SK-N-SH (cell line): Measurements from ENCODE around the gene PCDHGA1. TPM values are rescaled to one million over a fixed set of nuclear protein-coding genes. Genes with fewer than 3 reads are reported as not detected.

ENCODE experiments used
- CTCF ChIA-PET: fragments of 300-600, 350-600 bp; formaldehyde crosslinking; extraction: SDS; loops from one replicate; lab custom pipeline; 2021; lab: Yijun Ruan, JAX
- POLR2A ChIA-PET: fragments of 350-600 bp; sonication (Branson Sonifier 250); formaldehyde crosslinking; extraction: SDS; loops from one replicate; lab custom pipeline; 2020; ENCODE audit warnings: antibody characterized with exemption, inconsistent platforms; lab: Yijun Ruan, JAX
- DNase-seq: peaks from one replicate; pipeline ENCODE4 v3.0.0; 2012
- H2AFZ ChIP-seq: fragments of 200-600 bp; sonication (generic); 2 replicates; pipeline ENCODE4 v1.8.1; 2016; ENCODE audit warnings: antibody characterized with exemption, mild to moderate bottlenecking, low read depth
- H3F3A ChIP-seq: fragments of 200-600 bp; sonication (generic); replicated peaks from 2 replicates; pipeline ENCODE3; 2016; ENCODE audit warnings: antibody characterized with exemption, mild to moderate bottlenecking; ENCODE audit not compliant: insufficient read depth
- H3K27ac ChIP-seq, 2 experiments: fragments of 200-500 bp in 1 of 2; fragments of 200-600 bp in 1 of 2; sonication (Bioruptor generic) in 1 of 2; sonication (generic), shearing (Covaris generic) in 1 of 2; 2 replicates each; pipeline versions ENCODE4 v1.5.1 to v1.6.1; 2014 to 2016; ENCODE audit warnings: low read depth in 2 of 2, inconsistent platforms in 1 of 2, low read length in 1 of 2, mild to moderate bottlenecking in 1 of 2, mixed read lengths in 1 of 2
- H3K27me3 ChIP-seq: fragments of 200-600 bp; sonication (generic), shearing (Covaris generic); 2 replicates; pipeline ENCODE4 v1.6.1; 2016; ENCODE audit warnings: mixed run types; ENCODE audit not compliant: insufficient read depth
- H3K36me3 ChIP-seq, 2 experiments: fragments of 200-500 bp in 1 of 2; fragments of 200-600 bp in 1 of 2; sonication (Bioruptor generic) in 1 of 2; sonication (generic) in 1 of 2; replicated peaks in 1 of 2; 2 replicates each; pipeline versions ENCODE3 to v1.5.1; 2014 to 2016; ENCODE audit warnings: low read length in 1 of 2, mild to moderate bottlenecking in 1 of 2; ENCODE audit not compliant: insufficient read depth in 2 of 2, control insufficient read depth in 1 of 2
- H3K4me1 ChIP-seq, 2 experiments: fragments of 200-500 bp in 1 of 2; fragments of 200-600 bp in 1 of 2; sonication (Bioruptor generic) in 1 of 2; sonication (generic), shearing (Covaris generic) in 1 of 2; 2 replicates each; pipeline versions ENCODE4 v1.5.1 to v1.6.1; 2014 to 2016; ENCODE audit warnings: low read depth in 1 of 2, low read length in 1 of 2, mixed run types in 1 of 2; ENCODE audit not compliant: insufficient read depth in 2 of 2, control insufficient read depth in 1 of 2
- H3K4me2 ChIP-seq: fragments of 200-600 bp; sonication (generic), shearing (Covaris generic); 2 replicates; pipeline ENCODE4 v1.6.1; 2017; ENCODE audit warnings: mixed run types
- H3K4me3 ChIP-seq, 2 experiments: fragments of 200-500 bp in 1 of 2; fragments of 200-600 bp in 1 of 2; sonication (Bioruptor generic) in 1 of 2; sonication (generic), shearing (Covaris generic) in 1 of 2; 2 replicates each; pipeline versions ENCODE4 v1.5.1 to v1.8.1; 2014 to 2016; ENCODE audit warnings: low read depth in 2 of 2, inconsistent platforms in 1 of 2, low read length in 1 of 2, mild to moderate bottlenecking in 1 of 2, mixed read lengths in 1 of 2, moderate library complexity in 1 of 2
- H3K79me2 ChIP-seq: fragments of 200-600 bp; sonication (generic); 2 replicates; pipeline ENCODE4 v1.8.1; 2017; ENCODE audit warnings: mild to moderate bottlenecking; ENCODE audit not compliant: insufficient read depth
- H3K9ac ChIP-seq: fragments of 200-600 bp; sonication (generic); 2 replicates; pipeline ENCODE4 v1.6.1; 2017; ENCODE audit warnings: mixed run types
- H3K9me2 ChIP-seq: fragments of 200-600 bp; sonication (generic); 2 replicates; pipeline ENCODE4 v1.6.1; 2017; ENCODE audit warnings: mixed run types
- H3K9me3 ChIP-seq: fragments of 200-600 bp; sonication (generic); 2 replicates; pipeline ENCODE4 v1.6.1; 2017; ENCODE audit warnings: mixed run types, mild to moderate bottlenecking, moderate library complexity
- H4K20me1 ChIP-seq: fragments of 200-600 bp; sonication (generic); 2 replicates; pipeline ENCODE4 v1.6.1; 2017; ENCODE audit warnings: mild to moderate bottlenecking, mixed run types; ENCODE audit not compliant: insufficient read depth
- CTCF ChIP-seq: fragments of 200-600 bp; sonication (generic); IDR thresholded peaks from 2 replicates; pipeline ENCODE4 v1.6.1; 2017; ENCODE audit warnings: antibody characterized with exemption, mild to moderate bottlenecking, moderate library complexity
- ELF1 ChIP-seq: IDR thresholded peaks from 2 replicates; pipeline ENCODE4 v1.4.0; 2012
- FOSL2 ChIP-seq: IDR thresholded peaks from 2 replicates; pipeline ENCODE4 v1.4.0; 2012; ENCODE audit warnings: low read depth, mild to moderate bottlenecking, moderate library complexity, borderline replicate concordance
- FOXJ3 ChIP-seq: sonication (generic); formaldehyde crosslinking; IDR thresholded peaks from 2 replicates; pipeline ENCODE4 v1.5.1; 2020; ENCODE audit warnings: mild to moderate bottlenecking, missing genetic modification reagents
- FOXM1 ChIP-seq: IDR thresholded peaks from 2 replicates; pipeline ENCODE4 v1.4.0; 2012; ENCODE audit warnings: low read depth, mild to moderate bottlenecking
- JUND ChIP-seq: IDR thresholded peaks from 2 replicates; pipeline ENCODE4 v1.4.0; 2012
- MAX ChIP-seq: IDR thresholded peaks from 2 replicates; pipeline ENCODE4 v1.4.0; 2012; ENCODE audit warnings: low read depth
- MXI1 ChIP-seq: IDR thresholded peaks from 2 replicates; pipeline ENCODE4 v1.6.1; 2012; ENCODE audit warnings: mild to moderate bottlenecking, low read depth, low read length, improper control_type of control experiment
- PBX3 ChIP-seq: IDR thresholded peaks from 2 replicates; pipeline ENCODE4; 2012
- POLR2AphosphoS5 ChIP-seq: IDR thresholded peaks from 2 replicates; pipeline ENCODE4 v1.6.1; 2012; ENCODE audit warnings: low read depth, low read length
- RCOR1 ChIP-seq: fragments of 150-350 bp; IDR thresholded peaks from 2 replicates; pipeline ENCODE4 v1.6.1; 2017; ENCODE audit warnings: antibody characterized with exemption, low read length
- REST ChIP-seq: IDR thresholded peaks from 2 replicates; pipeline ENCODE4 v1.6.1; 2012; ENCODE audit warnings: mild to moderate bottlenecking, low read depth, low read length, moderate library complexity
- RFX5 ChIP-seq: IDR thresholded peaks from 2 replicates; pipeline ENCODE4 v1.6.1; 2012; ENCODE audit warnings: mild to moderate bottlenecking, improper control_type of control experiment, low read length
- SIN3A ChIP-seq: IDR thresholded peaks from 2 replicates; pipeline ENCODE4 v1.6.1; 2012; ENCODE audit warnings: low read depth, mild to moderate bottlenecking, low read length, moderate library complexity, borderline replicate concordance
- SMC3 ChIP-seq: IDR thresholded peaks from 2 replicates; pipeline ENCODE4 v1.6.1; 2012; ENCODE audit warnings: low read depth, low read length, improper control_type of control experiment
- TEAD4 ChIP-seq: IDR thresholded peaks from 2 replicates; pipeline ENCODE4 v1.4.0; 2012; ENCODE audit warnings: mild to moderate bottlenecking, borderline replicate concordance; ENCODE audit not compliant: insufficient read depth
- USF1 ChIP-seq: IDR thresholded peaks from 2 replicates; pipeline ENCODE4 v1.4.0; 2012; ENCODE audit warnings: low read depth, borderline replicate concordance
- ZBTB33 ChIP-seq: IDR thresholded peaks from 2 replicates; pipeline ENCODE4 v1.4.0; 2012; ENCODE audit warnings: low read depth, borderline replicate concordance
- WGBS: methylation state at CpG from one replicate; pipeline ENCODE4 v1.1.6; 2017; ENCODE audit warnings: low lambda C conversion rate; 5-methylcytosine and 5-hydroxymethylcytosine counted together
- polyA plus RNA-seq, 3 experiments: library from polyadenylated mRNA; depleted of rRNA; stranded (reverse); fragments of >200 nt; gene quantifications; 2 replicates each; pipeline ENCODE4 v1.2.3, GENCODE V29; 2012

The PCDHGA1 gene
- polyA plus RNA-seq, 1 of the 3 experiments (the other 2 are of a cell fraction), result 1.2 TPM

GRCh38 chr5:141374627-141375026 is 44.3 kb downstream of the PCDHGA1 start:
- H3K4me1 ChIP-seq, result no peaks in the 10 kb centered on the region
- no peaks in the 10 kb centered on the region for H3F3A ChIP-seq
- no peaks in the 10 kb centered on the region; the same call in 1 of the 2 replicates for H3K9me3 ChIP-seq
- WGBS, result 69% methylated on average over 14 of the region's 14 CpGs
- DNase-seq, result no peak
- POLR2A ChIA-PET, result no interaction called here
- no peak for TF ChIP-seq ZBTB33
- no peak for TF ChIP-seq TEAD4
- TF ChIP-seq FOSL2, result no peak
- TF ChIP-seq SIN3A, result no peak
- TF ChIP-seq FOXM1, result no peak
- no peak for TF ChIP-seq RCOR1
- TF ChIP-seq MAX, result no peak
- no peak for TF ChIP-seq CTCF
- TF ChIP-seq JUND, result no peak
- TF ChIP-seq USF1, result no peak
- TF ChIP-seq ELF1, result no peak
- TF ChIP-seq POLR2AphosphoS5, result no peak
- TF ChIP-seq MXI1, result no peak
- no peak for TF ChIP-seq FOXJ3 (CRISPR knock-in tag)
- no peak for TF ChIP-seq RFX5
- no peak for TF ChIP-seq SMC3
- TF ChIP-seq PBX3, result no peak
- no peak for TF ChIP-seq REST
- H3K27me3 ChIP-seq, result no peaks in the 10 kb centered on the region
- H3K4me3 ChIP-seq, result no peak overlapping the region
- H2AFZ ChIP-seq, result no peak overlapping the region
- H3K79me2 ChIP-seq, result no peaks in the 10 kb centered on the region
- no peaks in the 10 kb centered on the region for H4K20me1 ChIP-seq
- no peak overlapping the region for H3K4me2 ChIP-seq
- no peak overlapping the region for H3K27ac ChIP-seq
- H3K9ac ChIP-seq, result no peak overlapping the region
- H3K36me3 ChIP-seq, result peaks cover 0 to 14% of the 10 kb centered on the region in 2 experiments
- H3K9me2 ChIP-seq, result no peaks in the 10 kb centered on the region
- CTCF ChIA-PET, result interaction anchor here (0.7 to 1.8 kb wide), 6 partner anchors 12 to 193 kb away, joined by 3 to 8 read pairs (median 4); partner anchors contain the start of gene PCDHB14
